Left kidney (tissue), 2 donors: Measurements from ENCODE around the gene RAPGEF4. TPM values are rescaled to one million over a fixed set of nuclear protein-coding genes. Genes with fewer than 3 reads are reported as not detected.
A peak's percentile ranks its signal among the peaks of the same experiment; 100 is the strongest.
"Not testable (repeated sequence)": the region's sequence is repeated elsewhere in the genome, so short reads cannot be mapped to it uniquely, and the experiment has no call there.

Source experiments
- DNase-seq: peaks from one replicate; pipeline ENCODE4 v3.0.0-alpha.2; 2013
- polyA plus RNA-seq: library from polyadenylated mRNA; unstranded; fragments of 120-200 nt; gene quantifications from one replicate; pipeline ENCODE4 v1.2.1, GENCODE V29; 2013; ENCODE audit not compliant: insufficient read length

Gene RAPGEF4
- polyA plus RNA-seq, 1 donor, result 13.4 TPM

GRCh38 chr2:173064151-173064805, 328.6 kb downstream of the RAPGEF4 start:
- DNase-seq, result no peak

GRCh38 chr2:173066887-173067676, 331.4 kb downstream of the RAPGEF4 start:
- no peak for DNase-seq

GRCh38 chr2:173075056-173075780, 339.6 kb downstream of the RAPGEF4 start:
- DNase-seq, result no peak

- DNase-seq, result peak; percentile 58
These were observed 340.3 kb downstream of the RAPGEF4 start, which contains the start of gene MAP3K20 for GRCh38 chr2:173075781-173076580. Gene MAP3K20, plus strand, starts transcription at chr2:173075846. Its CDS starts 15,186 bp downstream, at chr2:173091032.

GRCh38 chr2:173076581-173077345, 341.1 kb downstream of the RAPGEF4 start:
- peak; percentile 53 for DNase-seq

- DNase-seq, result no peak
These were observed 342.0 kb downstream of the RAPGEF4 start for GRCh38 chr2:173077506-173078177.

GRCh38 chr2:173079141-173079540, 343.5 kb downstream of the RAPGEF4 start:
- DNase-seq, result no peak

GRCh38 chr2:173079973-173080860, 344.6 kb downstream of the RAPGEF4 start:
- no peak for DNase-seq

GRCh38 chr2:173086518-173087213, 351.0 kb downstream of the RAPGEF4 start:
- no peak for DNase-seq

- DNase-seq, result no peak
These were observed 351.6 kb downstream of the RAPGEF4 start for GRCh38 chr2:173087214-173087581.

- DNase-seq, result no peak
These were observed 352.3 kb downstream of the RAPGEF4 start for GRCh38 chr2:173087793-173088496.

- no peak for DNase-seq
These were observed 354.7 kb downstream of the RAPGEF4 start for GRCh38 chr2:173090276-173090877.

GRCh38 chr2:173090973-173091660, 355.5 kb downstream of the RAPGEF4 start:
- DNase-seq, result no peak

GRCh38 chr2:173091910-173092309, 356.3 kb downstream of the RAPGEF4 start:
- no peak for DNase-seq

GRCh38 chr2:173092844-173093402, 357.3 kb downstream of the RAPGEF4 start:
- no peak for DNase-seq

GRCh38 chr2:173093617-173094016, 358.0 kb downstream of the RAPGEF4 start:
- not testable (repeated sequence) for DNase-seq

GRCh38 chr2:173094731-173095130, 359.1 kb downstream of the RAPGEF4 start:
- DNase-seq, result no peak
